Measurements from ENCODE around the gene PPP2R5C. TPM values are rescaled to one million over a fixed set of nuclear protein-coding genes. Genes with fewer than 3 reads are reported as not detected.
"Not testable (repeated sequence)": the region's sequence is repeated elsewhere in the genome, so short reads cannot be mapped to it uniquely, and the experiment has no call there.

Gene PPP2R5C
- total RNA-seq, 1 donor from 2014 or later, result 103 TPM

DNA sequence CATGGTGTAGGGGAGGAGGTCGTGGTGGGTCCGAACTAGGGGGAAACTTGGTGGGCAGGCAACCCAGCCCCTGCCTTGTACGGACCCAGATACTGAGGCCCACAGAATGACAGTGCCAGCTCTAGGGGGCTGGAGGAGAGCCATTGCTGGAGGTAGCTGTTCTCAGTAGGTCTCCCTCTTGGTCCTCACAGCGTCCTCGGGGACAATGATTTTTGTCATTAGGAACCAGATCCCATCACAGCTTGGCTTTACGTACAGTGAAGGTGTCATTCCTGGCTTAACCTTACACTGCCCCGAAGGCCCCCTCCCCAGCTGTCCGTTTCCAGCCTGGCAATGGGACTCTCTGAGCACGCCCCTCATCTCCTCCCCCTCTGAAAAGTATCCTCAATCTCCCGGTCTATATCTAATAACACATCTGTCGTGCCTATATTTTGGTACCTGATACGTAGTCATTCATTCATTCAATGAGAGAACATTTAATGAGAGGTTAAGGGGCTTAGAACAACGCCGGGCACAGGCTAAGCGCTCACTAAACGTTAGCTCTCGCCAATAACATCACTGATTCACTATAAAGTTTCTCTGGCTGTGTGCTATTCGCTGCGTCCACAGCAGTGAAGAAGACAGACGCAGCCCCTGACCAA lies 202.3 kb downstream of the PPP2R5C start:
- no peak for DNase-seq (ENCODE audit: low read depth)

DNA sequence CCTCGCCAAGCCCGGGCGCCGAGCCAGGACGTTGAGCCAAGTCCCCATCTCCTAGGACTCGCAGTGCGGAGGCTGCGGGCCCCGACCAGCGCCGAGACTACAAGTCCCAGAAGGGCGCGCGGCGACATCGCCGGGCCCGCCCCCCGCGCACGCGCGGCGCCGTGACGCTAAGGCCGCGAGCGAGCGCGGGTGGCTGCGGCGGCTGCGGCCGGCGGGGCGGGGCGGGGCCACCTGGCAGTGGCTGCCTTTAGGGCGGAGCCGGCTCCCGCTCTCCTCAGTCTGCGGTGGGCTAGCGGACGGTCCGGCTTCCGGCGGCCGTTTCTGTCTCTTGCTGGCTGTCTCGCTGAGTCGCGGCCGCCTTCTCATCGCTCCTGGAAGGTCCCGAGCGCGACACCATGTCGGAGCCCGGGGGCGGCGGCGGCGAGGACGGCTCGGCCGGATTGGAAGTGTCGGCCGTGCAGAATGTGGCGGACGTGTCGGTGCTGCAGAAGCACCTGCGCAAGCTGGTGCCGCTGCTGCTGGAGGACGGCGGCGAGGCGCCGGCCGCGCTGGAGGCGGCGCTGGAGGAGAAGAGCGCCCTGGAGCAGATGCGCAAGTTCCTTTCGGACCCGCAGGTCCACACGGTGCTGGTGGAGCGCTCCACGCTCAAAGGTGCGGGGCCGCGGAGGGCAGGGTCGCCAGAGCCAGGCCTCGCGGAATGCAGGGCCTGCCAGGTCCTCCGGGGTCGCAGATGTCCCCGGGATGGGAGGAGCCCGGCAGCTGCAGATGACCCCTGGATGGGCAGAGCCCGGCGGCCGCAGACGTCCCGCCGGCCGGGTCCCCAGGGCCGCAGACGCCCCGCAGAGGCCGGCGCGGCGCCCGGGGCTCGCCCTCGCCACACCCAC lies 203.0 kb downstream of the PPP2R5C start, which contains the start of gene DYNC1H1:
DYNC1H1 (plus strand) TSS at position 277 of the 884 bp plus-strand sequence; CDS start at position 396, 119 bp downstream.
- DNase-seq (ENCODE audit: low read depth), result peak; percentile 91

DNA sequence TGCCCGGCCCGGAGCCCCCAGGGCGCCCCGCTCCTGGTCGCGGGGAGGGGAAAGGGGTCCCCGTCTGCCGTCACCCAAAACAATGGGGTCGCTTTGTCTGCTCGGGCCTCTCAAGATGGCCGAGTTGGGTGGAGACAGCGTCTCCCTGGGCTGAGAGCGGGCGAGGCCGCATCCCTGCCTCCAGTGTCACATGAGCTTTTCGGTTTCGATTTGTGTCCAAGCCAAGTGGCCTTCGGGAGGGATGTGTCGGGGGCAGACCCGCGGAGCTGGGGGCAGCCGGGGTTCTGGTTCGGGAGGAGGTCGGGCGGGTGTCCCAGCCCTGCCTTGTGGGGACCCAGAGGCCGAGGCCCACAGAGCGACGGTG lies 203.7 kb downstream of the PPP2R5C start:
- DNase-seq (ENCODE audit: low read depth), result peak; percentile 77

DNA sequence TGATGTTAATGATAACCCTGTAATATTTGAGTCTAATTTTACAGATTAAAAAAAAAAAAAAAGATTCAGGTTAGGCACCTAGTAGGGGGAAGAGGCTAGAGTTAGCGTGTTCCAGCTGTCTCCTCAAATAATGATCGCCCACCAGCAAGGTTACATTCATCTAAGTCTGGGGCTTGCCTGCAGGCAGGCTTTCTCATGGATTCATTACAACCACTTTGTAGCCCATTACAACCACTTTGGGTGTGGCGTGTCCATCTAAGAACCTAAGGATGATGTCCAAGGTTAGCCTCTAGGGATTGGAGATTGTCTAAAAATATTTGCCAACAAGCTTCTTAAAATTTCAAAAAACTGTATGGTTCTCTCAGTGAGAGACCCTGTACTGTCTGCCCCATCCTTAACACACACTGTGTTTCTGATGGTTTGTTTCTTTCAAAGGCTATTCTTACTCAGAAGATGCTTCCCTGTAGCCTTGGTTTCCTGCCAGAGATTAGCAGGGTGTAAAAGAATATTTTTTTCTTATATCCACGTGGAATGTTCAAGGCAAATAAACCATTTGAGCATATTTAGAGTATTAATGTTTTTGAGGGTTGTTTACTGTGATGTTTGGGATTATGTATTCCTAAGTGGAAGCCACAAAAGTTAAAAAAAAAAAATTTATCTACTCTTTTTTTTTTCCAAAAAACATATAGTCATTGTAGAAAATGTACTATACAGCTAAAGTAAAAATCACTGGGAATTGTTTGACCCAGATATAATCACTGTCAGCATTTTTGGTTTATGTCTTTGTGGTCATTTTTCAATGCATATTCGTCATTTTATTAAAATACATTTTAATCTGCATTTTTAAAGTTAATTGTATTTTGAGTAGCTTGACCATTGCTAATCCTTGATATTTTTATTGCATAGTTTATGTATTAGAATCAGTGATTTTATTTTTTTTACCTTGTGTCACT lies 204.5 kb downstream of the PPP2R5C start:
- peak; percentile 38 for DNase-seq (ENCODE audit: low read depth)

DNA sequence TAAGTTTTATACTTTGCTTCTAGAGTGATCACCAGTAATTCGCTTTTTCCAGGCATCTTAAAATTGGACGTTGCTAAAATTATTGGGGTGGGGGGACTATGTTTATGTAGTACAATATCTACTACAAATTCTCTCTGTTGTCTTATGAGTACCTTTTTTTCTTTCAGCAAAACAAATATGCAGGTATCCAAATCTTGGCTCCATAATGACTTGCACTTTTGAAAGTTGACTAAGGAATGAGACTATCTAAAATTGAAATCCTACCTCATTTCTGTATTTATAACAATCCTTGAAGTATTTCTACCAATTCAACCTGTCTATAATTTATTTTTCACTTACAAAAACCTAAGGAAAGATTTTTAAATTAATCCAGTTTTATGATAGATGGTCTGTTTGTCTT lies 205.2 kb downstream of the PPP2R5C start:
- no peak for DNase-seq (ENCODE audit: low read depth)

DNA sequence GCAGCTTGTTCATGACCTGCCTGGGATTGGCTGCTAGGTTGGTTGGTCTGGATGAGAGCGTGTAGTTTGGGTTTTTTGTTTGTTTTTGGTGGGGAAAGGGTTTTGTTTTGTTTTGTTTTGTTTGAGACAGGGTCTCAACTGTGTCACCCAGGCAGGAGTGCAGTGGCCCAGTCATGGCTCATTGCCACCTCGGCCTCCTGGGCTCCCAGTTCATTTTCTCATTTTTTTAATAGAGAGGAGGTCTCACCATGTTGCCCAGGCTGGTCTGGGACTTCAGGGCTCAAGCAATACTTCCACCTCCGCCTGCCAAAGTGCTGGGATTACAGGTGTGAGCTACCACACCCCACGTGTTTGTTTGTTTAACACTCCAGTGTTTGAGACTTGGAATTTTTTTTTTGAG lies 206.7 kb downstream of the PPP2R5C start:
- no peak for DNase-seq (ENCODE audit: low read depth)

DNA sequence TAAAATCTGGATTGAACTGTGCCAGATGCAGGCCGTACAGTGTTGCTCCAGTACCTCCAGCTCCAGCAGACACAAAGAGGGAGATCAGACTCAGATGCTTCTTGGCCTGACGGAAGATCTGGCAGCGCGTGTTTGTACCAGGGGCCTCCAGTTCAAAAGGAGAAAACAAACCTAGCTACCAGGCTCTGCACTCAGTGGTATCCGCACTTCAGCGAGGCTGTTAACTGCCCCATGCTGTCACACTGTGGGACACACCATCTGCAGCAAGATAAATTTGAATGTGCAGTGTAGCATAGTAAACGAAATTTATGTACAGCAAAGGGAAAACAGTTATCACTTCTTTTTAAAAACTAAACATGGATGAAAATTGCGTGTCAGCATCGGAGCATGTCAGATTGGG lies 208.0 kb downstream of the PPP2R5C start:
- no peak for DNase-seq (ENCODE audit: low read depth)

DNA sequence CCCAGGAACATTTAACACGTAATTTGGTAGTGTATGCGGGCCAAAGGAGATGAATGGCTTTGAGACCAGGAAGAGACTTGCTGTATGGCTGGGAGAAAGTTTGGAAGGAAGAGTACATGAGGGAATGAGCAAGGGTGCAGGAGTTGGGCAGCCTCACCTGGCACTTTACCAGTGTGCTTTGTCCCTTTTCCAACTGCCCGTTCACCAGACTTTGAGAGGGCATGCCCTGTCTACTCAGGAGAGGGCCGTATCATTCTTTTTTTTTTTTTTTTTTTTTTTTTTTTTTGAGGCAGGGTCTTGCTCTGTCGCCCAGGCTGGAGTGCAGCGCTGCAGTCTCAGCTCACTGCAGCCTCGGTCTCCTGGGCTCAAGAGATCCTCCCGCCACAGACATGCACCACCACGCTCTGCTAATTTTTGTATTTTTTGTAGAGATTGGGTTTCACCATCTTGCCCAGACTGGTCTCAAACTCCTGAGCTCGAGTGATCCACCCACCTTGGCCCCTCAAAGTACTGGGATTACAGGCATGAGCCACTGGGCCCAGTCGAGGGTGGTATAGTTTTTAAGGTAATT lies 209.4 kb downstream of the PPP2R5C start:
- no peak for DNase-seq (ENCODE audit: low read depth)

DNA sequence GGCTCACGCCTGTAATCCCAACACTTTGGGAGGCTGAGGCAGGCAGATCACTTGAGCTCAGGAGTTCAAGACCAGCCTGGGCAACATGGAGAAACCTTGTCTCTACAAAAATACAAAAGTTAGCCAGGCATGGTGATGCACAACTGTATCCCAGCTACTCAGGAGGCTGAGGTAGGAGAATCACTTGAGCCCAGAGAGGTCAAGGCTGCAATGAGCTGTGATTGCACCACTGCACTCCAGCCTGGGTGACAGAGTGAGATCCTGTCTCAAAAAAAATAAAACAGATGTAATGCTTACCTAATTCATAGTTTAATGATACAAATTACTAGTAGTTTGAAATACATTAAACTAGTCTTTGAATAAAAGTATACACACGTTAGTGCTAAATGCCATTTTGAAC lies 209.9 kb downstream of the PPP2R5C start:
- not testable (repeated sequence) for DNase-seq (ENCODE audit: low read depth)

DNA sequence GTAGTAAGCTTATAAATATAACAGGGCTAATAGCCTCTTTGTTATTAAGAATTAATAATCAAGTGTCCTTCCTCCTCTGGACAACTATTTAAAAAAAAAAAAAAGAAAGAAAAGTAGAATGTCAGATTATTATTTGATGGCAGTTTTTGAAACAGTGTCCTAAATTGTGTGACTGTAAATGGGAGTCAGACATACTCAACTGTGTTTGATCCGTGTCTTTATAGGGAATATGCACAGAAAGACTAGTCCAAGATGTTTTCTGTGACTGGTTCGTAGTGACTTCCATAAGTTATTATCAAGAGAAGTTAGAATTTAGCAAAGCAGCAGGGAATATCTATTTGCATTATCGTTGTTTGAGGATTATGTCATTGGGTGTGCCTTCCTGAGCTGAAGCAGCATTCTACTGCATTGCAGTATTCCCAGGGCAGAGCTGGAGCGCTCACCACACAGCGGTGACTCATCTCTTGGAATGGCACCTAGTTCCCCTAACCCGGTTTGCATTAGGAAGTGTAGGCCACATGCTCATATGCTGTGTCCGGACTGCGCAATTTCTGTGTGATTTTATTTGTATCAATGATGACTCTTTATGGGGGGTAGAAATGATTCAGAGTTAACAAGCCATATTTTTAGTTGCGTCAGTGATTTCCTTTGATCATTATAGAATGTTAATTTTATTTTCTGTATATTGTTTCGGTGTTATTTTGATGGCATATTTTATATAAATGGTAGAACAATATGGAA lies 210.8 kb downstream of the PPP2R5C start:
- DNase-seq (ENCODE audit: low read depth), result peak; percentile 95

DNA sequence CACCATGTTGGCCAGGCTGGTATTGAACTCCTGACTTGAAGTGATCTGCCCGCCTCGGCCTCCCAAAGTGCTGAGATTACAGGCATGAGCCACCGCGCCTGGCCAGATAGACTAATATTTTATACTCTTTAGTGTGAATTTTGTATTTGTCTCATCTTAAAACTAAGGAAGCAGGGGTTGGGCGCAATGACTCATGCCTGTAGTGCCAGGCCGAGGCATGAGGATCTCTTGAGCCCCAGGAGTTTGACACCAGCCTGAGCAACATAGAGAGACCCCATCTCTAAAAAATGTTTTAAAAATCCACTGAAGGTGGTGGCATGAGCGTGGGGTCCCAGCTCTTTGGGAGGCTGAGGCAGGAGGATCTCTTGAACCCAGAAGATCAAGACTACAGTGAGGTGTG lies 211.8 kb downstream of the PPP2R5C start:
- no peak for DNase-seq (ENCODE audit: low read depth)

DNA sequence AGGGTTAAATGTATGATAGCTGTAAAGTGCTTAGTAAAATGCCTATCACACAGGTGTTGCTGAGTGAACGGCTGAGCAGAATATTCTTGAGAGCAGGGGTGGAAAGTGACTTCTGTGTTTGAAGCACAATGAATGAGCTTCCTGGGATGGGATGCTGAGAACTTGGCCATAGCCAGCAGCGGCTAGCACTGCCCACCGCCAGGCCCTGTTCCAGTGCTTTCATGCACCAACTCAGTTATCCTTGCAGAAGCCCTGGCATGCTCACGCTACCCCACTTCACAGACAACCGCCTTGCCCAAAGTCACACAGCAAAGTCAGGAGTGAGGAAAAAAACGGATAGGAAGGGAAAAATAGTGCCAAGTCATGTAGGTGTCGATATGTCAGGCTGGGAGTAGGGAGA lies 213.7 kb downstream of the PPP2R5C start:
- no peak for DNase-seq (ENCODE audit: low read depth)

Other genes starting within 250 kb of the PPP2R5C start
- gene DIO3, start 200.2 kb upstream of the PPP2R5C start, total RNA-seq, result not detected in 2 replicates
- gene DYNC1H1, start 202.9 kb downstream of the PPP2R5C start, total RNA-seq, result 521 and 604 TPM in 2 replicates